ENCODE data around the gene PEX14.

DNA sequence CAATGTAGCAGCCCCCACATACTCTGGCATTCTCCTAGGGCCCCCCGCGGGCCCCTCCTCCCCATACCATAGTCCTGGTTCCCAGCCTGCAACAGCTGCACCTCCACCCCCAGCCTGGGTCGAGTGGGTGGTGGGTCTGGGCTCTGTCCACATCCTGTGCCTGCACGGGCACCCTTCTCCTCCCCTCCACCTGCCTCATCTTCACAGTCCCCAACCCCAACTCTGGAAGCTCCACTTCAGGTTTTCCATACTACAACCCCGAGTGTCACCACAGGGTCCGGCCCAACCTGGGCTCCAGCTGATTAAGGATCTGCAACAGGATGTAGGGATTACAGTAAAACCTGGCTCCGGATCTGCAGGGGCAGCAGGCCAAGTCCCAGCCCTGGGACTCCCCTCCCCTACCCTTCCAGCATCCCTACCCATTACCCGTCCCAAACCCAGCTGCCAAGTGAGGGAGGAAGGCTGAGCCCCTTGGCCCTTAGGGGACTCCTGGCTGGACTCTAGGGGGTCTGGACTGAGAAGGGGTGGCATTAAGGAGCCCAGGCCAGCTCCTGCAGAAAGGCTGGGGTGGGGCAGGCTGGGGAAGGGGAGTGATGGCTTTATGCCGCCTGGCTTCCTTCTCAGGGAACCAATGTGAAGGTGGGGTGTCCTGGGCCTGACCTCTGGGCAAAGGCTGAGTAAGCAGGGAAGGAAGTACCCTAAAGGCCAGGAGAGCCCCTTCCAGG, 204.9 kb downstream of the PEX14 start:
- TF ChIP-seq SIN3A (IDR thresholded peaks at IDR 0.05; ENCODE audit: borderline replicate concordance, insufficient read depth, low read length) (no peak), TAF1 (IDR thresholded peaks at IDR 0.05; ENCODE audit: borderline replicate concordance, insufficient read depth, low read length) (no peak)
